HG03039 (cell line): ENCODE results near the gene METTL23.
A peak's percentile ranks its signal among the peaks of the same experiment; 100 is the strongest.
"Not testable (repeated sequence)": the region's sequence is repeated elsewhere in the genome, so short reads cannot be mapped to it uniquely, and the experiment has no call there.

Source experiments
- ATAC-seq: cut with Tn5 transposase; IDR thresholded peaks from one replicate; pipeline ENCODE4 v1.9.1; 2021; ENCODE audit warnings: mild to moderate bottlenecking, moderate library complexity; ENCODE audit not compliant: unreplicated experiment

Gene METTL23

DNA sequence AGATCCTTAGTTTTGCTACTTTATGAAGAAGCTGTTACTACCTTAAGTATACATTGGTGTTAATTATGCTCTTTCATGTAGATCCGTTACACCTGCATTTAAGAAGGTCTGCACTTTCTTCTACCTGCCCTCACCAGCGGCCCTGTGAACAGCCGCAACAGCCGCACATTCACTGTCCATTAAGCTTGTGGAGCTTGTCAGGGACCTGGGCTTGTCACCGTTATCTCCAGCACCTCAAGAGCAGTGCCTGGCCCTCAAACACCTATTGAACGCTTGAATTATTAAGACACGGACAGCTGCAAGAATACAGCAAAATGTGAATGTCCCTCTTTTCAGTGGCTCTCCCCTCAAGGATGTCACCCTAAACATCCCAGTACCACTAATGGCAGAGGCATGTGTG is 12.9 kb upstream of the METTL23 start:
- no peak for ATAC-seq

GRCh38 chr17:76714336-76714735 is 12.3 kb upstream of the METTL23 start:
- no peak for ATAC-seq

DNA sequence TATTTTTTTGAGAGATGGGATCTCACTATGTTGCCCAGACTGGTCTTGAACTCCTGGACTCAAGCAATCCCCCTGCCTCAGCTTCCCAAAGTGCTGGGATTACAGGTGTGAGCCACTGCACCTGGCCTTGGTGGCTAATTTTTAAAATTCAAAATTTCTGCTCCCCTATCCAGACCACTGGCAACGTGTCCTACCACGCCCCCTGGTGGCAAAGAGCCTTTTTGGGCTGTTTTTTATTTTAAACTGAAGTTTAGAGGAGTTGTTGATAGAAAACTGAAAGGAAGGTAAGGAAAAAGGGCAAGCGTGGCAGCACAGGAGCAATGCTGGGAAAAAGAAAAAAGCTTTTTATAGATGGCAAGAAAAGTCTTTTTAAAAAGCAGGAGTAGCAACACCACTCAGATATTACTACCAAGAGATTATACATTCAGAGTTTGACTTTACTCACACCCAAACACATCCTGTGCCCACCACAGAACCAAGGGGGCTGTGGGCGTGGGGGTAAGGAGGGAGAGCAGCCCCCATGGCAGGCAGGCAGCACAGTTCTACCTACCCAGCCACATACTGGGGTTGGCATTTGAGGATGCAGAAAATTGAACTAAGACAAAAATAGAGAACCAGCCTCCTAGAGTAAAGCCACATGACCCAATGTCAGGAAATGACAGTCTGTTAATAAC is 11.7 kb upstream of the METTL23 start:
- ATAC-seq, result no peak

DNA sequence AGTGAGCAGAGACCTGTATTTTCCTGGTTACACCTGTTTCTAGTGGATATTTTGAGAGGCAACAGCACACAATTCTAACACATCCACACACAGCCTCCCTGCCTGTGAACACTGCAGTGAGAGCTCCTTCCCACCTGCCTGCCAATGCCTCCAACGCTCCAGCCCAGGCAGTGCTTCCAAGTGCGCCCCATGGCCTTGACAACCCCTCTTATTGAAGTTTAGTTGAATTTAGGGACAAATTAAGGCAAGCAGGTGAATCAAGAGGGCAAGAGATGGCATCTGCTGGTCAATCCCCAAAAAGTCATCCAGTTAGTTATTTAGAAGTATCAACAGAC is 11.2 kb upstream of the METTL23 start:
- no peak for ATAC-seq

GRCh38 chr17:76716146-76716838 is 10.3 kb upstream of the METTL23 start:
- no peak for ATAC-seq

- ATAC-seq, result no peak
These were observed 9.8 kb upstream of the METTL23 start for GRCh38 chr17:76716839-76717215.

DNA sequence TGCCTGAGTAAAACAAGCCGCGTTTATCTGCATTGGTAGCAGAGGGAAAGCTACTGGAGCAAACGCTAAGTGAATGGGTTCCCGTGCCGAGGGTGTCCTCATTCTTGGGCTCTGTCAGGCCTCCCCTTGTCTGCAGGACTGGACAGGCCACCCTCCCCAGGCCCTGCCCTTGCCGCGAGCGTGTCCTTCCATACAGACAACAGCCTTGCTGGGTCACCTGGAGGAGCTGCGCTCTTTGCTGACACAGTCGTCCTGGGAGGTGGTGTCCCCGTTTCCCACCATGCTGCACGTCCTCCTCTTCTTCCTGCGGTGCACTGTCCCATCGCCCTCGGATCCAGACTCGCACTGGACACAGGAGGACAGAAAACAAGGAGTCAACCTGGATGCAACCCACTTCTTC is 8.1 kb upstream of the METTL23 start:
- ATAC-seq, result no peak

DNA sequence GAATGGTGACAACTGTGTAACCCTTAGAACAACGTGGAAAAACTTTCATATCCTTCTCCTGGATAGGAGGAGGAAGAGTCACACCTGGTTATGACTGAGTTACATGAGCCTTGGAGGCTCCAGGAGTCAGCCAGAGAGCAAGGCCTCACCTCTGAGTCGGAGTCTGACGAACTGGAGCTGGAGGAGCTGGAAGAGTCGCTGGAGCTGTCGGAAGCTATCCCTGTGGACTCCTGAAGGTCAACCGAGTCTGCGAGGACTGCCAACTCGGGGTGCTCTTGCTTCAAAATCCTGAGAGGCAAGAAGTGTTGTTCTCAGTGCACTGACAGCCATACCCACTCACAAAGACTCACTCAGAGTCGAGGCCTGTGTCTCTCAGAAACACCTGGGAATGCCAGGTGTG is 6.4 kb upstream of the METTL23 start:
- no peak for ATAC-seq

GRCh38 chr17:76720941-76721340 is 5.7 kb upstream of the METTL23 start:
- no peak for ATAC-seq

DNA sequence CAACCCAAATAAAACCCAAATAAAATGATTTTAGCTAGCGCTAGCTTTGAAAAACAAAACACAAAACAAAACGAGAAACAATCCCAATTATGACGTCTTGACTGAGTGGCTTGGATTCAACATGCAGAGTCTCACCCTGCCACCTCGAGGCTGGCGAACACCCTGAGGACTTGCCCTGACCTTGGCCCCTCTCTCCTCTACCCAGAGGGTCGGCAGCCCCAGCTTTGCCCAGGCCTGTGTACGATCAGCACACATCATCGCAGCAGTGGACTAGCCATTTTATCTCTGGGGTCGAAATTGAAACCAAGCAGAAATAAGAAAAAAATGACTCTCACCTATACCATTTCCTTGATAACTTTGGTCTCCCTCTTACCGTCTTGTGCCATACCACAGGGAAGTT is 5.2 kb upstream of the METTL23 start:
- ATAC-seq, result no peak

- no peak for ATAC-seq
These were observed 4.4 kb upstream of the METTL23 start for GRCh38 chr17:76722279-76722678.

- ATAC-seq, result not testable (repeated sequence)
These were observed 3.7 kb upstream of the METTL23 start for GRCh38 chr17:76722977-76723376.

DNA sequence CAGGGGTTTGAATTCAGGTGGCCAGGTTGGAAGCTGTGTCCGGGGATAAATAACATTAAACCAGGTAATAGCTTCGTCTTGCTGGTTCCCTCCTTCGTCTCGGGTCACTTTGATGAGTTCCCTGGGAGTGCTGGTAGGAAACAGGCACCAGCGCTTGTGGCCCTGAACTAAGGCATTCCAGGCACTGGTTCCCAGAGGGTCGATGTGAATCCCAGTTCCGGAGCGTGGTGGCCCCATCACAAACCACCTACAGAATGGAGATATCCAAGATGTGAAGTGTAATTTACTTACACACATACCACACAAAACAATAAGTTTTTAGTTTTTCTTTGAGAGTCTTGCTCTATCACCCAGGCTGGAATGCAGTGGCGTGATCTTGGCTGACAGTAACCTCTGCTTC is 2.8 kb upstream of the METTL23 start:
- no peak for ATAC-seq

- ATAC-seq, result peak; percentile 7
These were observed 934 bp upstream of the METTL23 start for GRCh38 chr17:76725580-76726230.

GRCh38 chr17:76726231-76726775 is 336 bp upstream of the METTL23 start, which contains the start of gene JMJD6:
Gene JMJD6, minus strand, starts transcription at chr17:76726606. Its CDS starts 131 bp downstream, at chr17:76726475.
- peak; percentile 66 for ATAC-seq

- no peak for ATAC-seq
These were observed 1.3 kb downstream of the METTL23 start for GRCh38 chr17:76727745-76728456.

GRCh38 chr17:76731800-76732733 is 5.4 kb downstream of the METTL23 start:
- ATAC-seq, result not testable (repeated sequence)

- ATAC-seq, result no peak
These were observed 6.3 kb downstream of the METTL23 start for GRCh38 chr17:76732734-76733617.

DNA sequence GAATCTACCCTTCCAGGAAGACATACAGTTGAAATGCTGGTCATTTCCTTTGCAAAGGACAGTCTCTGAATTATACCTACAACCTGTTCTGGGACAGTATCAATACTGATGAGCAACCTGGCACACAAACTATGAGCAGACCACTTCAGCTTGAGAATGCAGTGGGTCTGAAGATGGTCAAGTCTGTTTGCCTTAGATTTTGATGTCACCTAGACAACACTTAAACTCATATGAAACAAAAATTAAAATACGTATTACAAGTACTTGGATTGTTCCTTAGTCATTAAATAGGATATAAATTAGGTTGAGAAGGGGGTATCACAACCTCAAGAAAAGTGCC is 6.9 kb downstream of the METTL23 start:
- ATAC-seq, result no peak
